CD4-positive, alpha-beta T cell (primary cell): ENCODE results near the gene FOSL1. TPM values are rescaled to one million over a fixed set of nuclear protein-coding genes. Genes with fewer than 3 reads are reported as not detected.

Experiments
- ATAC-seq: fragments of 200-7000 bp; cut with Tn5 transposase; one replicate; pipeline ENCODE4 v1.10.0; 2022; ENCODE audit warnings: mild to moderate bottlenecking; ENCODE audit not compliant: poor library complexity
- CTCF ChIA-PET: fragments of 350-600 bp; sonication (Branson Sonifier 250); formaldehyde crosslinking; loops from one replicate; lab custom pipeline; 2021; ENCODE audit warnings: antibody characterized with exemption, inconsistent platforms; lab: Charles Lee
- POLR2A ChIA-PET: fragments of 350-600 bp; sonication (Branson Sonifier 250); formaldehyde crosslinking; loops from one replicate; lab custom pipeline; 2021; ENCODE audit warnings: antibody characterized with exemption, inconsistent platforms; lab: Charles Lee
- DNase-seq, 14 experiments: peaks; one replicate each; pipeline ENCODE4 v3.0.0-alpha.2; 2013 to 2020; ENCODE audit warnings: mixed read lengths in 2 of 14
- H3K27ac ChIP-seq, 2 donors: one replicate each; pipeline versions ENCODE4 v1.5.1 to v1.7.0; 2013; ENCODE audit warnings: low read length in 2 of 2, low read depth in 1 of 2, mild to moderate bottlenecking in 1 of 2
- H3K27me3 ChIP-seq, 2 experiments: 1 replicate in 1 of 2; 2 replicates in 1 of 2; pipeline versions ENCODE4 v1.6.1 to v1.7.0; 2013; ENCODE audit warnings: low read length in 2 of 2, control low read depth in 1 of 2, mild to moderate bottlenecking in 1 of 2, moderate library complexity in 1 of 2; ENCODE audit not compliant: insufficient read depth in 2 of 2, control insufficient read depth in 1 of 2
- H3K36me3 ChIP-seq: one replicate; pipeline ENCODE4 v1.6.1; 2013; ENCODE audit warnings: low read length, control low read depth; ENCODE audit not compliant: insufficient read depth
- H3K4me1 ChIP-seq: one replicate; pipeline ENCODE4 v1.6.1; 2013; ENCODE audit warnings: low read length, control low read depth; ENCODE audit not compliant: insufficient read depth
- H3K4me3 ChIP-seq: one replicate; pipeline ENCODE4 v1.5.1; 2013; ENCODE audit warnings: mild to moderate bottlenecking, low read length, moderate library complexity
- H3K9me3 ChIP-seq, 2 experiments: 1 replicate in 1 of 2; 2 replicates in 1 of 2; pipeline versions ENCODE4 v1.6.1 to v1.7.0; 2013; ENCODE audit warnings: low read length in 2 of 2, mild to moderate bottlenecking in 2 of 2, control low read depth in 1 of 2, moderate library complexity in 1 of 2; ENCODE audit not compliant: control insufficient read depth in 1 of 2, insufficient read depth in 1 of 2
- H3K27ac Mint-ChIP-seq: one replicate; pipeline ENCODE4 v1.8.0; 2020; ENCODE audit warnings: mixed read lengths
- H3K27me3 Mint-ChIP-seq: one replicate; pipeline ENCODE4 v1.8.0; 2021; ENCODE audit warnings: mixed read lengths
- H3K36me3 Mint-ChIP-seq: one replicate; pipeline ENCODE4 v1.8.0; 2021; ENCODE audit warnings: low read depth, mixed read lengths
- H3K4me1 Mint-ChIP-seq: one replicate; pipeline ENCODE4 v1.8.0; 2021; ENCODE audit warnings: low read depth, mixed read lengths
- H3K4me3 Mint-ChIP-seq: one replicate; pipeline ENCODE4 v1.8.0; 2020; ENCODE audit warnings: mild to moderate bottlenecking, mixed read lengths
- H3K9me3 Mint-ChIP-seq: one replicate; pipeline ENCODE4 v1.8.0; 2020; ENCODE audit warnings: mixed read lengths
- CTCF ChIP-seq: fragments of 200-600 bp; IDR thresholded peaks from one replicate; pipeline ENCODE4 v1.8.0; 2022; ENCODE audit warnings: antibody characterized with exemption, mild to moderate bottlenecking
- intact Hi-C, 2 experiments: fragments of 100-400 bp; cut with DNase I in 1 of 2; cut with micrococcal nuclease in 1 of 2; formaldehyde crosslinking; loops; one replicate each; pipeline versions ENCODE4 v1.15.1 to v1.9.0; 2023 to 2025; cut with DNase I, micrococcal nuclease
- total RNA-seq, 174 experiments: library from RNA in 2 of 174; stranded (reverse) in 2 of 174; gene quantifications; one replicate each; pipeline ENCODE4 v1.2.3 and lab custom pipeline; 2021 to 2026

The FOSL1 gene
- total RNA-seq, 2 experiments from 2014 or later, result 1.8 to 2.2 TPM

GRCh38 chr11:65869643-65870306 is 30.4 kb downstream of the FOSL1 start:
- no peaks in the 10 kb centered on the region for H3K27me3 ChIP-seq
- no peak overlapping the region for H3K27ac ChIP-seq
- ChIA-PET POLR2A (interaction anchor here (0.9 to 7.1 kb wide), 4 partner anchors 10 to 29 kb away, joined by 3 to 137 read pairs (median 4); partner anchors contain the start of genes CFL1, FIBP and MUS81), CTCF (interaction anchor here (1.0 to 1.8 kb wide), 3 partner anchors 10 to 19 kb away, joined by 3 to 14 read pairs (median 3); partner anchors contain the start of genes FIBP and MUS81)
- H3K4me1 ChIP-seq, result peaks cover 41% of the 10 kb centered on the region
- no peak overlapping the region for H3K27ac Mint-ChIP-seq
- peaks cover 27% of the 10 kb centered on the region for H3K36me3 Mint-ChIP-seq
- H3K36me3 ChIP-seq, result peaks cover 33% of the 10 kb centered on the region
- TF ChIP-seq CTCF, result no peak
- H3K27me3 Mint-ChIP-seq, result no peaks in the 10 kb centered on the region
- intact Hi-C loops, result no loop called here
- ATAC-seq (no peak), DNase-seq (no peak)
- H3K9me3 ChIP-seq, result no peaks in the 10 kb centered on the region
- H3K4me1 Mint-ChIP-seq, result peaks cover 16% of the 10 kb centered on the region
- H3K4me3 Mint-ChIP-seq, result peak overlapping the region; percentile 42
- H3K4me3 ChIP-seq, result no peak overlapping the region
- H3K9me3 Mint-ChIP-seq, result no peaks in the 10 kb centered on the region

GRCh38 chr11:65868907-65869306 is 31.3 kb downstream of the FOSL1 start:
- H3K9me3 ChIP-seq, result no peaks in the 10 kb centered on the region
- peaks cover 42% of the 10 kb centered on the region for H3K36me3 ChIP-seq
- H3K27ac Mint-ChIP-seq, result peak overlapping the region; percentile 24
- POLR2A ChIA-PET, result interaction anchor here (0.8 to 7.1 kb wide), 4 partner anchors 9 to 370 kb away, joined by 3 to 137 read pairs (median 4); partner anchors contain the start of genes CCDC85B, CFL1, FIBP and MALAT1
- H3K36me3 Mint-ChIP-seq, result peaks cover 35% of the 10 kb centered on the region
- CTCF ChIA-PET, result interaction anchor here (1.0 to 1.8 kb wide), 3 partner anchors 9 to 22 kb away, joined by 3 to 14 read pairs (median 3); partner anchors contain the start of genes CCDC85B and MUS81
- no peak overlapping the region for H3K4me3 ChIP-seq
- H3K27me3 ChIP-seq, result no peaks in the 10 kb centered on the region
- no peaks in the 10 kb centered on the region for H3K27me3 Mint-ChIP-seq
- peak in 1 of 14 experiments; percentile 1 for DNase-seq
- no peak for TF ChIP-seq CTCF
- H3K27ac ChIP-seq, result no peak overlapping the region
- ATAC-seq, result no peak
- H3K4me1 ChIP-seq, result peaks cover 38% of the 10 kb centered on the region
- intact Hi-C loops, result no loop called here
- H3K4me3 Mint-ChIP-seq, result no peak overlapping the region
- no peaks in the 10 kb centered on the region for H3K9me3 Mint-ChIP-seq
- peaks cover 16% of the 10 kb centered on the region for H3K4me1 Mint-ChIP-seq

GRCh38 chr11:65868076-65868667 is 32.0 kb downstream of the FOSL1 start:
- CTCF ChIA-PET, result interaction anchor here (1.2 to 1.8 kb wide), 2 partner anchors 8 to 23 kb away, joined by 3 to 14 read pairs; partner anchors contain the start of genes CCDC85B and MUS81
- Mint-ChIP-seq H3K27ac (peak overlapping the region; percentile 24), H3K36me3 (peaks cover 43% of the 10 kb centered on the region), H3K4me3 (peak overlapping the region; percentile 38), H3K27me3 (no peaks in the 10 kb centered on the region), H3K4me1 (peaks cover 11% of the 10 kb centered on the region), H3K9me3 (no peaks in the 10 kb centered on the region)
- no peak overlapping the region for H3K4me3 ChIP-seq
- intact Hi-C loops, result no loop called here
- H3K9me3 ChIP-seq, result no peaks in the 10 kb centered on the region
- DNase-seq, result peak in 5 of 14 experiments; percentile 34 to 58 (median 40)
- peak; percentile 87 for ATAC-seq
- no peaks in the 10 kb centered on the region for H3K27me3 ChIP-seq
- no peak for TF ChIP-seq CTCF
- POLR2A ChIA-PET, result interaction anchor here (0.8 to 7.1 kb wide), 3 partner anchors 9 to 369 kb away, joined by 3 to 137 read pairs (median 6); partner anchors contain the start of genes CCDC85B, CFL1, MALAT1 and MUS81
- H3K4me1 ChIP-seq, result peaks cover 38% of the 10 kb centered on the region
- H3K36me3 ChIP-seq, result peaks cover 49% of the 10 kb centered on the region
- H3K27ac ChIP-seq, result no peak overlapping the region
